ENCODE data around the gene ARHGEF40.

DNA sequence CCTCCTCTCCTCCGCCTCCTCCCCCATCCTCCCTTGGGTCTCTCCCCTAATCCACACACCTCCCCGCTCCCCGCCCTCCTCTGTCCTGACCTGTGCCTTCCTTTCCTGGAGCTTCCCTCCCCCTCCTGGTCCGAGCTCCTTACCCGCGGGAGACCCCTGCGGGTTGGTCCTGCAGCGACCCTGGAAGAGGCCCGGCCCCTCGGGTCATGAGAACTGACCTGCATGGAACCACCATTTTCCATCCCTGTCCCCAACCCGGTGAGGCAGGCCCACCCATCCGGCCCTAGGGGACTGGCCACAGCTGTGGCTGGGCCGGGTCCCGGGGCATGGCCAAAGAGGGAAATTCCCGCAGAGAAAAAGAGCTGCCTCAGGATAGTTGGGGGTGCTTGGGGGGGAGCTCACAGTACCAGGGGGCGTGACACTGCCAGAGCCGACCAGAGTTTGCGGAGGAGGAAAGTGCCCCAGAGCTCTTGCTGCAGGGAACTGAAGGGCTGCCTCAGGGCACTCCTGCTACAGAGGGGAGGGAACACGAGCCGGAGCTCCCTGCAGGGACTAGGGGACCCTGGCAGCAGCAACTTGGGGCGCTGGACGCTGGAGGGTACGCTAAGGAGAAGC lies 613 bp downstream of the ARHGEF40 start:
- TF ChIP-seq, protein P1, sequence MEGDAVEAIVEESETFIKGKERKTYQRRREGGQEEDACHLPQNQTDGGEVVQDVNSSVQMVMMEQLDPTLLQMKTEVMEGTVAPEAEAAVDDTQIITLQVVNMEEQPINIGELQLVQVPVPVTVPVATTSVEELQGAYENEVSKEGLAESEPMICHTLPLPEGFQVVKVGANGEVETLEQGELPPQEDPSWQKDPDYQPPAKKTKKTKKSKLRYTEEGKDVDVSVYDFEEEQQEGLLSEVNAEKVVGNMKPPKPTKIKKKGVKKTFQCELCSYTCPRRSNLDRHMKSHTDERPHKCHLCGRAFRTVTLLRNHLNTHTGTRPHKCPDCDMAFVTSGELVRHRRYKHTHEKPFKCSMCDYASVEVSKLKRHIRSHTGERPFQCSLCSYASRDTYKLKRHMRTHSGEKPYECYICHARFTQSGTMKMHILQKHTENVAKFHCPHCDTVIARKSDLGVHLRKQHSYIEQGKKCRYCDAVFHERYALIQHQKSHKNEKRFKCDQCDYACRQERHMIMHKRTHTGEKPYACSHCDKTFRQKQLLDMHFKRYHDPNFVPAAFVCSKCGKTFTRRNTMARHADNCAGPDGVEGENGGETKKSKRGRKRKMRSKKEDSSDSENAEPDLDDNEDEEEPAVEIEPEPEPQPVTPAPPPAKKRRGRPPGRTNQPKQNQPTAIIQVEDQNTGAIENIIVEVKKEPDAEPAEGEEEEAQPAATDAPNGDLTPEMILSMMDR (IDR thresholded peaks at IDR 0.05; ENCODE audit: low read depth, low read length), result no peak
- no peak for TF ChIP-seq POLR2A (IDR thresholded peaks at IDR 0.05; ENCODE audit: extremely low read depth, insufficient read length)
- TF ChIP-seq, protein P2, sequence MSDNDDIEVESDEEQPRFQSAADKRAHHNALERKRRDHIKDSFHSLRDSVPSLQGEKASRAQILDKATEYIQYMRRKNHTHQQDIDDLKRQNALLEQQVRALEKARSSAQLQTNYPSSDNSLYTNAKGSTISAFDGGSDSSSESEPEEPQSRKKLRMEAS (IDR thresholded peaks at IDR 0.05; ENCODE audit: low read depth, low read length), result peak; percentile 23; the same call in 1 of the 2 replicates
- no peak for TF ChIP-seq MYC (IDR thresholded peaks at IDR 0.05; ENCODE audit: low read depth, low read length)
